NCI-H2107 (cell line): Measurements from ENCODE around the gene SUGT1.

Experiments used
- DNase-seq: peaks from one replicate; lab custom pipeline; 2025; lab: John Stamatoyannopoulos, UW

The SUGT1 gene

GRCh38 chr13:52737965-52738364 lies 85.3 kb downstream of the SUGT1 start:
- DNase-seq = no peak

GRCh38 chr13:52738719-52739467 lies 86.3 kb downstream of the SUGT1 start:
- no peak for DNase-seq

GRCh38 chr13:52739468-52740071 lies 86.9 kb downstream of the SUGT1 start, which contains the start of gene CNMD:
Gene CNMD (minus strand): TSS chr13:52739820. CDS start chr13:52739701, 119 bp downstream.
- no peak for DNase-seq

DNA sequence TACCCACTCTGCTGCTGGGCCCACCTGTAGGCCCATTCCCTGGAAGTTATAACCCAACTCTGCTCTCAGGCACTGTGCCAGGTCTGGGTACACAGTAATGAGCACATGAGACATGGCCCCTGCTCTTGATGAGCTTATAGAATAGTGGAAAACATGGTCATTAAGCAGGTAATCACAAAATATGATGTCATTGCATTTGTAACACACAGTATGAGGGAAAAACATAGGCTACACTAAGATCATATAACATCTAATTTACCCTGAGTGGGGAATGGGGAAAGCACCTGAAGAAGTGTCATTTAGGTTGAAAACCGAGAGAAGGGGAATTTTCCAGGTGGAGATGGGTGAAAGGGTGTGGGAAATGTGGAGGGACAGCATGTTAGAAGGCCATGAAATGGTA lies 90.9 kb downstream of the SUGT1 start:
- DNase-seq = no peak

DNA sequence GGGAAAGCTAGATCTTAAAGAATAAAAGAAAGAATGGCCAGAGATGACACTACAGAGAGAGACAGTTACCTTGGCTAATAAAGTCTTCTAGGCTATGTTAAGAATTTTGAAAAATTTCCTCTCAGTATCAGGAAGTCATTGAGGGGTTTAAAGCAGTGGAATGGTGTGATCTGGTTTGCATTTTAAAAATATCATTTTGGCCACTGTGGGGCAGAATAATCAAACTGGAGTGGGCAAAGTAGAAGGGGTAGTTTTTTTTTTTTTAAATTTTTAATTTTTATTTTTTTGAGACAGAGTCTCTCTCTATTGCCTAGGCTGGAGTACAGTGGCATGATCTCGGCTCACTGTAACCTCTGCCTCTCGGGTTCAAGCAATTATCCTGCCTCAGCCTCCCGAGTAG lies 91.4 kb downstream of the SUGT1 start:
- no peak for DNase-seq

GRCh38 chr13:52744842-52745375 lies 92.3 kb downstream of the SUGT1 start:
- DNase-seq = no peak

GRCh38 chr13:52746141-52746540 lies 93.5 kb downstream of the SUGT1 start:
- DNase-seq = no peak

GRCh38 chr13:52749419-52749818 lies 96.8 kb downstream of the SUGT1 start:
- no peak for DNase-seq
